Measurements from ENCODE around the gene TCP1. TPM values are rescaled to one million over a fixed set of nuclear protein-coding genes. Genes with fewer than 3 reads are reported as not detected.

Gene TCP1
- total RNA-seq, 4 donors from 2014 or later: 43.8 to 170 (median 112) TPM

- WGBS, 2 donors (ENCODE audit: low coverage in 1 of 2): 89 to 94% methylated on average over 4 to 9 of the region's 9 CpGs
- in situ Hi-C loops (cut with MboI; ENCODE audit: low pct_ligation_motif_present in 1 of 4, low pct_unique_long_range_greater_than_20kb in 1 of 4, low sequenced_read_pairs in 3 of 4): no loop called here
Measured at GRCh38 chr6:159806021-159806458, 16.6 kb upstream of the TCP1 start.

GRCh38 chr6:159805440-159806020, 16.1 kb upstream of the TCP1 start:
- no peak overlapping the region for H3K27ac ChIP-seq
- in situ Hi-C loops (cut with MboI; ENCODE audit: low pct_ligation_motif_present in 1 of 4, low pct_unique_long_range_greater_than_20kb in 1 of 4, low sequenced_read_pairs in 3 of 4): no loop called here
- DNase-seq: no peak
- no peaks in the 10 kb centered on the region for H3K27me3 ChIP-seq
- no peaks in the 10 kb centered on the region for H3K9me3 ChIP-seq
- no peak overlapping the region for H3K4me3 ChIP-seq
- H3K36me3 ChIP-seq: no peaks in the 10 kb centered on the region
- no peak for TF ChIP-seq CTCF (IDR thresholded peaks at IDR 0.05)
- 69 to 87% methylated on average over 2 to 6 of the region's 6 CpGs for WGBS, 2 donors (ENCODE audit: low coverage in 1 of 2)
- H3K4me1 ChIP-seq: peaks cover 0 to 9% (median 3%) of the 10 kb centered on the region in 4 donors
- intact Hi-C loops (cut with DNase I; ENCODE audit: low total_unique reads): no loop called here

More at GRCh38 chr6:159806021-159806458, 16.6 kb upstream of the TCP1 start:
- H3K4me3 ChIP-seq: no peak overlapping the region
- no peaks in the 10 kb centered on the region for H3K36me3 ChIP-seq
- DNase-seq: no peak
- intact Hi-C loops (cut with DNase I; ENCODE audit: low total_unique reads): no loop called here
- no peak for TF ChIP-seq EP300 (IDR thresholded peaks at IDR 0.05; ENCODE audit: low read depth)
- no peak for TF ChIP-seq POLR2A (IDR thresholded peaks at IDR 0.05)
- peaks cover 0 to 9% (median 3%) of the 10 kb centered on the region in 4 donors for H3K4me1 ChIP-seq
- no peak overlapping the region for H3K27ac ChIP-seq
- no peaks in the 10 kb centered on the region for H3K9me3 ChIP-seq
- H3K27me3 ChIP-seq: no peaks in the 10 kb centered on the region

- no peak overlapping the region for H3K27ac ChIP-seq
- 57 to 62% methylated on average over 3 to 10 of the region's 10 CpGs for WGBS, 2 donors (ENCODE audit: low coverage in 1 of 2)
- no peaks in the 10 kb centered on the region for H3K27me3 ChIP-seq
- intact Hi-C loops (cut with DNase I; ENCODE audit: low total_unique reads): no loop called here
- H3K36me3 ChIP-seq: no peaks in the 10 kb centered on the region
- in situ Hi-C loops (cut with MboI; ENCODE audit: low pct_ligation_motif_present in 1 of 4, low pct_unique_long_range_greater_than_20kb in 1 of 4, low sequenced_read_pairs in 3 of 4): no loop called here
- DNase-seq: peak; percentile 44
- H3K4me1 ChIP-seq: peaks cover 0 to 9% (median 3%) of the 10 kb centered on the region in 4 donors
- no peak overlapping the region for H3K4me3 ChIP-seq
- H3K9me3 ChIP-seq: no peaks in the 10 kb centered on the region
- TF ChIP-seq POLR2AphosphoS5 (IDR thresholded peaks at IDR 0.05): no peak
- TF ChIP-seq EP300 (IDR thresholded peaks at IDR 0.05; ENCODE audit: low read depth): no peak
- no peak for TF ChIP-seq CTCF (IDR thresholded peaks at IDR 0.05)
- TF ChIP-seq POLR2A (IDR thresholded peaks at IDR 0.05): no peak
Measured at GRCh38 chr6:159804504-159804903, 15.1 kb upstream of the TCP1 start.

- Histone ChIP-seq H3K27me3 (no peaks in the 10 kb centered on the region), H3K36me3 (peaks cover 0 to 17% (median 0%) of the 10 kb centered on the region in 4 donors), H3K9me3 (no peaks in the 10 kb centered on the region), H3K4me1 (peaks cover 0 to 6% (median under 1%) of the 10 kb centered on the region in 4 donors), H3K4me3 (no peak overlapping the region), H3K27ac (no peak overlapping the region)
- no peak for TF ChIP-seq POLR2AphosphoS5 (IDR thresholded peaks at IDR 0.05)
- no peak for TF ChIP-seq CTCF (IDR thresholded peaks at IDR 0.05)
- no peak for TF ChIP-seq POLR2A (IDR thresholded peaks at IDR 0.05)
- TF ChIP-seq EP300 (IDR thresholded peaks at IDR 0.05; ENCODE audit: low read depth): no peak
- intact Hi-C loops (cut with DNase I; ENCODE audit: low total_unique reads): no loop called here
- 65 to 80% methylated on average over 2 to 8 of the region's 8 CpGs for WGBS, 2 donors (ENCODE audit: low coverage in 1 of 2)
- no peak for DNase-seq
- in situ Hi-C loops (cut with MboI; ENCODE audit: low pct_ligation_motif_present in 1 of 4, low pct_unique_long_range_greater_than_20kb in 1 of 4, low sequenced_read_pairs in 3 of 4): no loop called here
Measured at GRCh38 chr6:159801935-159802334, 12.5 kb upstream of the TCP1 start.
